K562 (cell line): ENCODE measurements around the gene CFL1. TPM values are rescaled to one million over a fixed set of nuclear protein-coding genes. Genes with fewer than 3 reads are reported as not detected.

Experiments
- CBFB ChIP-seq: sonication (generic); formaldehyde crosslinking; IDR thresholded peaks from 2 replicates; pipeline ENCODE4 v1.4.0; 2020; ENCODE audit warnings: mild to moderate bottlenecking, missing genetic modification reagents
- CTBP1 ChIP-seq: fragments of 450-650 bp; IDR thresholded peaks from 2 replicates; pipeline ENCODE4 v1.6.1; 2016; ENCODE audit warnings: borderline replicate concordance
- ELF1 ChIP-seq: fragments of 200-800 bp; sonication (Bioruptor generic); IDR thresholded peaks from 2 replicates; pipeline ENCODE4 v1.6.1; 2016; ENCODE audit warnings: missing genetic modification characterization, missing compliant biosample characterization
- EP400 ChIP-seq: fragments of 450-650 bp; IDR thresholded peaks from 2 replicates; pipeline ENCODE4 v1.6.1; 2017; ENCODE audit warnings: antibody characterized with exemption, mild to moderate bottlenecking, moderate library complexity
- FOXJ2 ChIP-seq: fragments of 200-800 bp; sonication (Bioruptor generic); IDR thresholded peaks from 2 replicates; pipeline ENCODE4 v1.6.1; 2016; ENCODE audit warnings: missing genetic modification characterization, missing compliant biosample characterization
- FOXM1 ChIP-seq, 2 experiments: fragments of 450-650 bp in 1 of 2; sonication (generic) in 1 of 2; formaldehyde crosslinking in 1 of 2; IDR thresholded peaks; 2 replicates each; pipeline versions ENCODE4 v1.6.1 to v1.9.0; 2017 to 2022; ENCODE audit warnings: low read depth in 2 of 2, mild to moderate bottlenecking in 2 of 2, missing genetic modification reagents in 1 of 2, moderate library complexity in 1 of 2
- HDGF ChIP-seq: fragments of 450-650 bp; IDR thresholded peaks from 2 replicates; pipeline ENCODE4 v1.6.1; 2016
- KDM4B ChIP-seq, 2 experiments: fragments of 450-650 bp in 1 of 2; sonication (generic) in 1 of 2; IDR thresholded peaks; 2 replicates each; pipeline ENCODE4 v1.6.1; 2016 to 2017; ENCODE audit warnings: borderline replicate concordance in 2 of 2, antibody characterized with exemption in 1 of 2, low read depth in 1 of 2, mild to moderate bottlenecking in 1 of 2
- KLF1 ChIP-seq: fragments of 450-650 bp; IDR thresholded peaks from 2 replicates; pipeline ENCODE4 v1.6.1; 2016; ENCODE audit warnings: missing genetic modification characterization, missing compliant biosample characterization
- LARP7 ChIP-seq: fragments of 450-650 bp; IDR thresholded peaks from 2 replicates; pipeline ENCODE4 v1.6.1; 2016
- MCM3 ChIP-seq: fragments of 450-650 bp; IDR thresholded peaks from 2 replicates; pipeline ENCODE4 v1.6.1; 2016
- MYC ChIP-seq, 2 experiments: fragments of 250-450 bp in 1 of 2; sonication (Bioruptor Pico) in 1 of 2; IDR thresholded peaks; 2 replicates each; pipeline versions ENCODE4 v1.5.1 to v1.6.1; 2012 to 2021; ENCODE audit warnings: low read depth in 2 of 2, borderline replicate concordance in 1 of 2, improper control_type of control experiment in 1 of 2, low read length in 1 of 2, mild to moderate bottlenecking in 1 of 2, moderate library complexity in 1 of 2
- NR3C1 ChIP-seq: sonication (generic); formaldehyde crosslinking; IDR thresholded peaks from 2 replicates; pipeline ENCODE4 v1.8.1; 2022; ENCODE audit warnings: missing genetic modification reagents
- PCBP2 ChIP-seq: fragments of 200-400 bp; formaldehyde crosslinking; IDR thresholded peaks from 2 replicates; pipeline ENCODE4 v1.6.1; 2018; ENCODE audit warnings: low read length, low read depth, mild to moderate bottlenecking, moderate library complexity; ENCODE audit not compliant: poor library complexity, severe bottlenecking
- PHF8 ChIP-seq: fragments of 200-600 bp; sonication (generic); IDR thresholded peaks from 2 replicates; pipeline ENCODE4 v1.6.1; 2012; ENCODE audit warnings: mixed run types, mild to moderate bottlenecking, inconsistent platforms, low read length, moderate library complexity, borderline replicate concordance
- RBBP5 ChIP-seq: fragments of 200-600 bp; sonication (generic); IDR thresholded peaks from 2 replicates; pipeline ENCODE4 v1.6.1; 2012; ENCODE audit warnings: borderline replicate concordance, mild to moderate bottlenecking, low read length, control low read depth, inconsistent platforms; ENCODE audit not compliant: insufficient read depth, poor library complexity, severe bottlenecking
- RBM34 ChIP-seq: fragments of 200-400 bp; formaldehyde crosslinking; IDR thresholded peaks from 2 replicates; pipeline ENCODE4 v1.6.1; 2018; ENCODE audit warnings: low read length, borderline replicate concordance; ENCODE audit not compliant: insufficient read depth
- SAFB ChIP-seq: fragments of 200-400 bp; formaldehyde crosslinking; IDR thresholded peaks from 2 replicates; pipeline ENCODE4 v1.6.1; 2017; ENCODE audit warnings: low read depth, low read length, borderline replicate concordance
- SIRT6 ChIP-seq: IDR thresholded peaks from one replicate; pipeline ENCODE4 v1.6.1; 2012; ENCODE audit warnings: low read depth, mild to moderate bottlenecking, control low read depth, inconsistent platforms, low read length, moderate library complexity
- SMAD3 ChIP-seq: fragments of 450-650 bp; formaldehyde crosslinking; conservative IDR thresholded peaks from 2 replicates; pipeline ENCODE4 v1.4.0; 2020; ENCODE audit warnings: mild to moderate bottlenecking
- SMAD4 ChIP-seq: fragments of 250-450 bp; sonication (Bioruptor Pico); conservative IDR thresholded peaks from 2 replicates; pipeline ENCODE4 v1.8.0; 2021; ENCODE audit warnings: inconsistent platforms, mild to moderate bottlenecking, moderate library complexity
- SRSF1 ChIP-seq: fragments of 200-400 bp; formaldehyde crosslinking; IDR thresholded peaks from 2 replicates; pipeline ENCODE4 v1.6.1; 2017; ENCODE audit warnings: mild to moderate bottlenecking, low read depth, low read length, moderate library complexity
- ZNF224 ChIP-seq: sonication (generic); formaldehyde crosslinking; IDR thresholded peaks from 2 replicates; pipeline ENCODE4 v1.8.0; 2022; ENCODE audit warnings: mild to moderate bottlenecking, missing genetic modification reagents
- polyA plus RNA-seq, 8 experiments: library from polyadenylated mRNA; depleted of rRNA in 4 of 8; stranded (reverse) in 5 of 8; unstranded in 3 of 8; fragments of >200 nt; fragmentation: Nextera tagmentation in 2 of 8; fragmentation: Illumina TruSeq in 1 of 8; extraction: Ambion mirVana in 2 of 8; extraction: Trizol in 1 of 8; gene quantifications; 2 replicates each; pipeline versions ENCODE4 v1.2.1 to v1.2.3, GENCODE V29; 2011 to 2014; ENCODE audit warnings: inconsistent platforms in 1 of 8, missing spikeins in 1 of 8
- total RNA-seq, 7 experiments: library from RNA; depleted of rRNA in 6 of 7; stranded (reverse); fragments of >200 nt in 6 of 7; fragmentation: Illumina TruSeq in 2 of 7; extraction: Trizol in 2 of 7; gene quantifications; 2 replicates each; pipeline versions ENCODE4 v1.2.1 to v1.2.3, GENCODE V29; 2011 to 2021; ENCODE audit warnings: low replicate concordance in 1 of 7
- TF ChIP-seq, protein P1 (sequence below): fragments of 250-450 bp; sonication (Bioruptor Pico); IDR thresholded peaks from 2 replicates; pipeline ENCODE4 v1.5.0; 2021
- TF ChIP-seq, protein P2 (sequence below): IDR thresholded peaks from 3 replicates; pipeline ENCODE4 v1.6.1; 2011; ENCODE audit warnings: borderline replicate concordance, mild to moderate bottlenecking, moderate library complexity; ENCODE audit not compliant: insufficient read length; ENCODE audit errors: extremely low read depth

CFL1 gene
- total and polyA plus RNA-seq, 9 of the 15 experiments (the other 6 are each of a cell fraction or from before 2014, with no cell fraction given): 105 to 1,101 (median 859) TPM

DNA sequence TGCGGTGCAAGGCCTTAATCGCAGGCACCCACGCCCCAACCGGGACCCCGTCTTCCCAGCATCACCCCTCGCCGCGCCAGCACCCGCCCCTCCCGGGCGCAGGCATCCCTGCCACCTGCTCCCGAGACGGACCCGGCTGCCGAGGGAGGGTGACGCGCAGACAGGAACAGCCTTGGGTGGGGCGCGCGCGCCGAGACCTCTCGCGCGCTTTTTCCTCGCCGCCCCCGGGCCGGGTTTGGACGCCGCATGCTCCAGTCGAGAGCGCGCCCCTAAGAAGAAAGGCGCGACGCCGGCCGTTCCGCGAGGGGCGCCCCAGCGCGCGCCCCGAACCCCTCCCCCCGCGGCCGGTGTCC, 504 bp downstream of the CFL1 start (continued):
- TF ChIP-seq FOXM1 (IDR thresholded peaks at IDR 0.05; ENCODE audit: low read depth) (no peak), FOXM1 (CRISPR knock-in tag; IDR thresholded peaks at IDR 0.05; ENCODE audit: low read depth) (peak; percentile 82; the same call in 1 of the 2 replicates), ELF1 (no peak), KLF1 (tag) (peak; percentile 83), RBBP5 (peak; percentile 35), PHF8 (peak; percentile 41; the same call in 1 of the 2 replicates), SIRT6 (peak; percentile 68), ZNF224 (CRISPR knock-in tag) (0 out of 2 replicates have a peak, but pooled peaks have one; percentile 8), CTBP1 (peak; percentile 18; the same call in 1 of the 2 replicates), MCM3 (no peak), SRSF1 (peak; percentile 96), KDM4B (IDR thresholded peaks at IDR 0.05; ENCODE audit: borderline replicate concordance in 2 of 2, low read depth in 1 of 2) (0 out of 4 replicates have a peak, but pooled peaks of 1 of the 2 experiments have one; percentile 4), MYC (IDR thresholded peaks at IDR 0.05; ENCODE audit: low read depth, low read length) (peak; percentile 69), MYC (CRISPR knock-in tag; IDR thresholded peaks at IDR 0.05; ENCODE audit: borderline replicate concordance, low read depth) (peak; percentile 18; the same call in 1 of the 2 replicates), LARP7 (0 out of 2 replicates have a peak, but pooled peaks have one; percentile 26), PCBP2 (peak; percentile 43), RBM34 (peak; percentile 82; the same call in 1 of the 2 replicates), SAFB (peak; percentile 58; the same call in 1 of the 2 replicates), EP400 (peak; percentile 70), SMAD4 (peak; percentile 77), SMAD3 (CRISPR knock-in tag) (no peak), CBFB (CRISPR knock-in tag) (peak; percentile 78; the same call in 1 of the 2 replicates), NR3C1 (peak; percentile 62; the same call in 1 of the 2 replicates), FOXJ2 (tag) (peak; percentile 45; the same call in 1 of the 2 replicates), HDGF (no peak)
- TF ChIP-seq, protein P1, sequence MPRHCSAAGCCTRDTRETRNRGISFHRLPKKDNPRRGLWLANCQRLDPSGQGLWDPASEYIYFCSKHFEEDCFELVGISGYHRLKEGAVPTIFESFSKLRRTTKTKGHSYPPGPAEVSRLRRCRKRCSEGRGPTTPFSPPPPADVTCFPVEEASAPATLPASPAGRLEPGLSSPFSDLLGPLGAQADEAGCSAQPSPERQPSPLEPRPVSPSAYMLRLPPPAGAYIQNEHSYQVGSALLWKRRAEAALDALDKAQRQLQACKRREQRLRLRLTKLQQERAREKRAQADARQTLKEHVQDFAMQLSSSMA (CRISPR knock-in tag): no peak
- TF ChIP-seq, protein P2, sequence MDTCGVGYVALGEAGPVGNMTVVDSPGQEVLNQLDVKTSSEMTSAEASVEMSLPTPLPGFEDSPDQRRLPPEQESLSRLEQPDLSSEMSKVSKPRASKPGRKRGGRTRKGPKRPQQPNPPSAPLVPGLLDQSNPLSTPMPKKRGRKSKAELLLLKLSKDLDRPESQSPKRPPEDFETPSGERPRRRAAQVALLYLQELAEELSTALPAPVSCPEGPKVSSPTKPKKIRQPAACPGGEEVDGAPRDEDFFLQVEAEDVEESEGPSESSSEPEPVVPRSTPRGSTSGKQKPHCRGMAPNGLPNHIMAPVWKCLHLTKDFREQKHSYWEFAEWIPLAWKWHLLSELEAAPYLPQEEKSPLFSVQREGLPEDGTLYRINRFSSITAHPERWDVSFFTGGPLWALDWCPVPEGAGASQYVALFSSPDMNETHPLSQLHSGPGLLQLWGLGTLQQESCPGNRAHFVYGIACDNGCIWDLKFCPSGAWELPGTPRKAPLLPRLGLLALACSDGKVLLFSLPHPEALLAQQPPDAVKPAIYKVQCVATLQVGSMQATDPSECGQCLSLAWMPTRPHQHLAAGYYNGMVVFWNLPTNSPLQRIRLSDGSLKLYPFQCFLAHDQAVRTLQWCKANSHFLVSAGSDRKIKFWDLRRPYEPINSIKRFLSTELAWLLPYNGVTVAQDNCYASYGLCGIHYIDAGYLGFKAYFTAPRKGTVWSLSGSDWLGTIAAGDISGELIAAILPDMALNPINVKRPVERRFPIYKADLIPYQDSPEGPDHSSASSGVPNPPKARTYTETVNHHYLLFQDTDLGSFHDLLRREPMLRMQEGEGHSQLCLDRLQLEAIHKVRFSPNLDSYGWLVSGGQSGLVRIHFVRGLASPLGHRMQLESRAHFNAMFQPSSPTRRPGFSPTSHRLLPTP: no peak
